NCI-H2081 treated with DMSO at 0.1 percent for 48 hours (cell line): Measurements from ENCODE around the gene KRTAP20-1.

Experiments used
- DNase-seq: peaks from one replicate; lab custom pipeline; 2025; lab: John Stamatoyannopoulos, UW

The KRTAP20-1 gene, protein sequence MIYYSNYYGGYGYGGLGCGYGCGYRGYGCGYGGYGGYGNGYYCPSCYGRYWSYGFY

DNA sequence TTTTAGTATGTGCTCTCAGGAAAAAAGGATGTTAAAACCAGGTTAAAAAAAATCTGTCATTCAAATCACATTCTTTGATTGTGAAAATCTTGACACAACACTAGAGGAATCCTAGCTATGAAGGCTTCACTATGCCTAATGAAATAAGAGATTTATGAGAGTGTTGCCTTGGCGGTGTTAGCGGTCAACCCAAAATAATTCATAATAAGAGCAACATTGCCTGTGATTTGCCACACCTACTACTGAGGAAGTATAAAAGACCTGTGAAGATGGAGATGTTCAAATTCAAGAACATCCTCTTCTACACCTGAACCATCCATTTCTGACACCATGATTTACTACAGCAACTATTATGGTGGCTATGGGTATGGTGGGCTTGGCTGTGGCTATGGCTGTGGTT lies at the start of gene KRTAP20-1:
KRTAP20-1 (plus strand) TSS at position 301 of the 400 bp plus-strand sequence; CDS start at position 331, 30 bp downstream.
- no peak for DNase-seq

DNA sequence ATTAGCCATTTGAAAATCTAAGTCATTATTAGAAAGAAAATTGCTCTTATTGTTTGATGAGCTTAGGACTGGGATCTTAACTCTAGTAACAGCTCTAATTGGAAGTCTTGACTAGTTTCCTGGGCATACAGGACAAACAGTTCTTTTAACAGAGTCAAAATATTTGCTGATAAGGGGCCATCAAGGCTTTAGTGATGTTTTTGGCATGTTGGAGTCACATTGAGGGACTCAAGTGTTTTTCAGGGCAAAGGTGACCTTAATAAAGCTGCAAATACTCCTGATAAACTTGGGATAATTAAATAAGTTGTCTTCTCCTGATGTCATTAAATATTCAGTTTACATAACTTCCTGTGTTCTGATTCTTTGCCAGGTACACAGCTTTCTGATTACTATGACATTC lies 48.6 kb upstream of the KRTAP20-1 start:
- no peak for DNase-seq

DNA sequence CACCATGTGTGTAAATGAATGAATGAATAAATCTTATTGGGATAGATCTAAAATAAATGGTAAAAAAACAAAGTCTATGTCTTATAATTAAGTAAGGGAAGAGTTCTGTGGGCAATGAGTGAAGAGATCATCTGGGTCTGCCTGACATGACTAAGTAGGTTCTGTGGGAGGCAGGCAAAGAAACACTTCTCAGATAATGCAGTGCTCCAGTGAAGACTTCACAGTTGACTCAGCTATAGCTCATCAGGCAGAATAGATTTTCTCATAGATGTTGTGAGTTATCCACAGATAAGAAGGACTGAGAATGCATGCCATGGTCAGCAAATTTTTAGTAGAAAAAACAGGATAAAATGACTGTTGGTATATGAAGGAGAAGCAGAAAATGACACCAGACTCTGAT lies 38.5 kb upstream of the KRTAP20-1 start:
- DNase-seq, result no peak

DNA sequence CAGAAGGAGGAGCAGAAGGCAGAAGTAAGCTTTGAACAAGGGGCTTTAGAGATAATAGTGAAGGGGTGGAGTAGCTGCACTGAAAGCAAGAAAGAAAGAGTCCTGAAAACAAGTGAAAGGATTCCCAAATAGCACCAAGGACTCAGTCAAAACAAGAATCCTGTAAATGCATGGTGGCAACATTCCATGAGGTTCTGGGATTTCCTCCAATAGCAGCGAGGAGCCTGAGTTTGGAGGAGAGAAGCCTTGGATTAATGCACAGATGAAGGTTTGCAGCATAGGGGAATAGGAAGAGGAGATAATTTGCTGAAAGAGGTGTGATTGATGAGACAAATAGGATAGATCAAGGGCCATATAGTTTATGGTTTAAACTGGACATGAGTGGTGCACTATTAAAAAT lies 36.9 kb upstream of the KRTAP20-1 start:
- no peak for DNase-seq

DNA sequence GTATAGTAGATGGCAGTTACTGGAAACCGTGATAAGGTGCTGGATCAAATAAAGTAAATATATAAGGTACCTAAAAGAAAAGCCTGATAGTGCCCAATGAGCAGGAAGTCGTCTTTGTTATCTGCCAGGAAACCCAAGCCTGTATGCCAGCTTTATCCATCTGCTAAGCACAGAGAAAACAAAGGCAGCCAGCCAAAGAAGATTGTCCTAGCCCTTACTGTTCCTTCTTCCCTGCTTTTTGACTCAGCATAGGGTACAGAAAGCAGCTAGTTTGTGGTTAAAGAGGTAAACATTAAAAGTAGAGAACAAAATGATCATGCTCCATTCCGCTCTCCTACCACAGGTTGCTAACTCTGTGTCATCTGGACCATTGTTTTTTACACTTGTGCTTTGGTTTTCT lies 36.1 kb upstream of the KRTAP20-1 start:
- DNase-seq, result no peak

DNA sequence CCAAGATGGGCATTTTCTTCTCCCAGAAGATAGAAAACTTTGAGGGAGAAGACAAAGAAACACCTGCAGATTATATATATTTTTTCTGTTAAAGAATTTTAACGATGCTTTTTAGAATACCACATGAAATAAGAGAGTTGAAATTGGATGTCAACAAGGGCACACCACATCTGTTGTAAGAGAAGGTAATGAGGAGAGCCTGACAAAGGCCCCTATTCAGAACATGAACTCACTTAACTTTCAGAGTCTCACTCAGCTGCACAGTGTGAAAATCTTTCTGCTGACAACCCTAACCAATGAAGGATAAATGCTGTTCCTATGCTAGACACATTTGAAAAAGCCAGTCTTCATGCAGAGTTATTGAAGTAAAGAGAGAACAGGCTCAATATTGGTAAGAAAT lies 33.4 kb upstream of the KRTAP20-1 start:
- DNase-seq, result no peak

DNA sequence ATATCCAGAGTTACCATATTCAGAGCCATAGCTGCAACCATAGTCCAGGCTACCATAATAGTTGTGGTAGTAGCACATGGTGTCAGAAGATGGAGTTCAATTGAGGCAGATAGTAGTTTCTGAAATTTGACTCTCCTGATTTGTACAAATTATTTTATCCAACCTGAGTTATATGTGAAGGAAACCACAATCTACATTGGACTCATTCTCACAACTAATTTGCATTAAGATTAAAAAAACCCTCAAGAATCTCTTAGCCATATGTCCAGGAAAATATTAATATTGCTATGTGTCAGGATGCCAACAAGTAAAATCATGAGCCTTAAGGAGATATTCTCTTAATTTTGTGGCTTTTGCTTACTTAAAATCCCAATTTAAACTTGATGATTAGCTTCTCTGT lies 25.9 kb upstream of the KRTAP20-1 start, which contains the start of gene KRTAP22-2:
KRTAP22-2 (minus strand) TSS at position 101 of the 400 bp plus-strand sequence.
- DNase-seq, result no peak

DNA sequence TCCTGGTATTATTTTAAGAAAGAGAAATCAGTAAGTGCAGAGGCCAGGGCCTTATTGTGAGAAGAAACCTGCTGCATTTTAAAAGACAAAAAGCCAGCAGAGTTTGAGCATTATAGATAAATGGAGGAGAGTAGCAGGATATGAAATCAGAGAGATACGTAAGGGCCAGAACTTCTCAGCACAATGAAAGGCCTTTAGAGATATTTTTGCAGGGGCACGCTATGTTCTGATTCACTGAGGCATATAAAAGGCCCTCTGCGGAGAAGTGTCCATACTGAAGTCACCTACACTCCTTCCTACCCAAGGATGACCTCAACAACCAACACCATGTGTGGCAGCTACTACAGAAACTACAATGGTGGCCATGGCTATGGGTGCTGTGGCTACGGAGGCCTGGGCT lies 24.1 kb upstream of the KRTAP20-1 start, which contains the start of gene KRTAP6-3:
KRTAP6-3 (plus strand) TSS at position 301 of the 400 bp plus-strand sequence; CDS start at position 307, 6 bp downstream.
- no peak for DNase-seq

DNA sequence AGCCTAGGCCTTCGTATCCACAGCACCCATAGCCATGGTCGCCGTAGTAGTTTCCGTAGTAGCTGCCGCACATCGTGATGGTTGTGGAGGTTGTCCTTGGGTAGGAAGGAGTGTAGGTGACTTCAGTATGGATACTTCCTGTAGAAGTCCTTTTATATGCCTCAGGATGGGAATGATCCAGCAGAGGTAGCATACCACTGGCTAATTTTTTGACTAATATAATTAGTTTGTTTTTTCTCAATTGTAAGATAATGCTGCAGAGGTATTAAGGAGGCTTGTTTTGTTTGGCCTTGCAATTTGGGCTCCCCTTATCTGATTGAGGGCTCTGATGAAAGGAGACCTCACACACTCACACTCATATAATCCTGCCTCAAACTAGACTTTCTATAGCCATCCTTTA lies 17.4 kb upstream of the KRTAP20-1 start, which contains the start of gene KRTAP6-2:
KRTAP6-2 (minus strand) TSS at position 101 of the 400 bp plus-strand sequence; CDS start at position 73, 28 bp downstream.
- no peak for DNase-seq

DNA sequence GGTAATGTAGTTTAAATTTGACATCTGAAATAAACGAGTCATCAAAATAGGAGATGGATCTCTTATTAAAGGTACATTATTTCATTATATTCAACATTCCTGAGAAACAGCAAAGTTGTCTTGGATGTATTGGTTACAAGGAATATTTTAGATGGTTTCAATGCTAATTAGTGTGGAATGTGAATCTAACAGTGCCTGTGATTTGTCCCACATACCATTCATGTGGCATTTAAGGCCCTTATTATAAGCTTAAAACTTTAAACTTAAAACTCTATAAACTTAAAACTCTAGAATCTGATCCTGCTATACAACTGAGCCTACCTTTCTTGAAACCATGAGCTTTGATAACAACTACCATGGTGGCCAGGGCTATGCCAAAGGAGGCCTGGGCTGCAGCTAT lies 15.4 kb upstream of the KRTAP20-1 start, which contains the start of gene KRTAP22-1:
KRTAP22-1 (plus strand) TSS at position 301 of the 400 bp plus-strand sequence.
- DNase-seq, result no peak

DNA sequence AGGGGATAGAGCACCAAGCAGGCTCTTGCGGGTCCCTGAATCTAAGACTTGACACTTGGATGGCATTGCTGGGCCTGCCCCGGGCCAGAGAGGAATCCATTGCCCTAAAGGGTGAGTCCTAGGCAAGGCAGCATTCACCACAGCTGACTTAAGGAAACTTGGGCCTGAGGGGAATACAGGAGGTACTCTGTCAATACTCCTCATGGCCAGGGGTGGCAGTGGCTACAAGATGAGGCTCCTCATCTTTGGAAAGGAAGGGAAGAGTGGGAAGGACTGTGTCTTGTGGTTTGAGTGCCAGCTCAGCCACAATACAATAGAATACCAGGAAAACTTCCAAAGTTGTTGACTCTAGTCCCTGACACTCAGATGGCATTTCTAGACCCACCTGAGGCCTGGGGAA lies 10.3 kb upstream of the KRTAP20-1 start:
- no peak for DNase-seq

DNA sequence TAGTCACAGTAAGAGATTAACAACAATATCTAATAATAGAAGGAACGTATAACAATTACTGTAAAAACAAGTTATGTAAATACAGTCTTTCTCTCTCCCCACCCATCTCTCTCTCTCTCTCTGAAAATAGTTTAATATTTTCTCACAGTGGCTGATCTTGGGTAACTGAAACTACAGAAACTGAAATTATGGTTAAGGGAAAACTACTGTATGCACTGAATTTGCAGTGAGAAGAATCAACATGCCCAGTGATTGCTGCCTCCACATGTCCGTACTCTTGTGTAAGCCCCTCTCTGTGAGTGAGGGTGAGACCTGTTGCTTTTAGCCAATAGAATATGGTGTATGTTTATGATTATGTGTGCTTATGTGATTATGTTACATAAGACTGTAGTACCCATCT lies 4.1 kb upstream of the KRTAP20-1 start:
- DNase-seq, result no peak

DNA sequence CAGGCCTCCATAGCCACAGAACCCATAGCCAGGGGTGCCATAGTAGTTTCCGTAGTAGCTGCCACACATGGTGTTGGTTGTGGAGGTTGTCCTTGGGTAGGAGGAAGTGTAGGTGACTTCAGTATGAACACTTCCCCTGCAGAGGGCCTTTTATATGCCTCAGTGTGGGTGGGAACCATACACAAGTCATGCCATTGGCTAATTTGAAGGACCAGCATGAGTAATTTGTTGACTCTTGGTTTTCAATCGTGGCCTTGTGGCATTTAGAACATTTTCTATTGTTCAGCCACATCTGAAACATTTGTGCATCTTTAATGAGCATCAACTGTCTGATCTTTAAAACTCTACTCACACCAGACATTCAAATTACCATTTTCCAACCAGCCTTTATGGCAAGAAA lies 2.4 kb upstream of the KRTAP20-1 start, which contains the start of gene KRTAP6-1:
KRTAP6-1 (minus strand) TSS at position 95 of the 400 bp plus-strand sequence; CDS start at position 69, 26 bp downstream.
- no peak for DNase-seq

DNA sequence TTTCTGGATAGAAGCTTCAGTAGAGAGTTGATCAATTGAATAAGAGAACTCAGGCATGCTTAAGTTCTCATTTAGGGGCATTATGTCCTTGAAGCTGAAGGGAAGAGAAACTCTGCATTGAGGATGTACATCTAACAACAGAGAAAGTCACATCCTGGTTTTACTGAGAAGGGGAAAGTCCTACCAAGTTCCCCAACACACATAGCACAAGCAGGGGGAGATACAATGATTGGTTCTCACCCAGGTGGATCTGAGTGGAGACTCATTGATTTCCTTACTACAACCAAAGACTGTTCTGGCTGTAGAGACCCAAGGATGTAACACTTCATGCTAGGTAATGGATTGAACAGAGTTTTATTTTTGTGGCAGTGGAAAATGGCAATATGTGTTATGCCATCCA lies 1.0 kb upstream of the KRTAP20-1 start:
- no peak for DNase-seq

DNA sequence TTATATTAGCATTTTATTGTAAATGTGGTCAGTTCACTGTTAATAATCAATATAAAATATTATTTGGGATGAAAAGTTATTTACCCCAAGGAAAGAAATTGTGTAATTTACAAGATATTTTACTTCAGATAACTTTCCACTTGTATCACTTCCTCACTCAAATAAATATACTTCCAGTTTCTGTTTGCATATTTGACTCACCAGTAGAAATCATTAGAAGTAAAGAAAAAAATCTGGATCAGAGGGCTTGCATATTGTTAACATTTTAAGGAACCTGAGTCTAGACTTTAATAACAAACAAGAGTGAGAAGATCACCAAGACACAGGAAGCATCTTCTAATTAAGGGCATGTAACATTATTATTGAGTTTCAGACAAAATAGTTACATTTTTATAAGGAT lies 3.9 kb downstream of the KRTAP20-1 start:
- no peak for DNase-seq

DNA sequence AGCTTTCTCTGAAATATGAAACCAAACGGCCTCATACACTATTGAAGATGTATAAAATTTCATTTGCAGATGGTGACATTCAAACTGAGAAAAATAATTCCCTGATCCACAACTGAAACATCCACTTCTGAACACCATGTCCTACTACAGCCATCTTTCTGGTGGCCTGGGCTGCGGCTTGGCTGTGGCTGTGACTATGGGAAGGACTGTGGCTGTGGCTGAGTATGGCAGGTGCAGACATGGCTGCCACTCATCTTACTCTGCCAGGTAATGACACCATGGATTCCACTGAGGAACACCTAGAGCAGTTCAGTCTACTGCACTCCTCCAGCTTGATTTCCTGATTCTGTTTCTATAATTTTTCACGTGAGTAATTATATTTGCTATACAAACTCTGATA lies 4.3 kb downstream of the KRTAP20-1 start, which contains the start of gene KRTAP20-4:
KRTAP20-4 (plus strand) TSS at position 106 of the 400 bp plus-strand sequence.
- no peak for DNase-seq

DNA sequence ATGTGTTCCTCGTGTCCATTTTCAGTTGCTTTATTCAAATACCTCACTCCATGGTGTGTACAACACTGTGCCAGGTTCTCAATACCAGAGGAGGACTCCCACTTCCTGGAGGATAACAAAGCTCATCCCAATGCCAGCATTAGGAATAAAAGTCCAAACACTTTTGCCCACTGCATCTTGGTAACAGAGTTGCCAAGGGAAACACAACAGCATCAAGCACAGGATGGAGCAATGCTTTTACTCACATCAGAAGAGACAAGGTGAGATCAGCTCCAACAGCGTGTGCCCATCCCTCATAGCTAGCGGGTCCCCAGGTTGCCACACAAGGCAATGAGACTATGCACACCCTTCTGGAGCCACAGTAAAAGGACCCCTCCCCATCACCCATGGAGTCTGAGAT lies 7.1 kb downstream of the KRTAP20-1 start:
- DNase-seq, result no peak

DNA sequence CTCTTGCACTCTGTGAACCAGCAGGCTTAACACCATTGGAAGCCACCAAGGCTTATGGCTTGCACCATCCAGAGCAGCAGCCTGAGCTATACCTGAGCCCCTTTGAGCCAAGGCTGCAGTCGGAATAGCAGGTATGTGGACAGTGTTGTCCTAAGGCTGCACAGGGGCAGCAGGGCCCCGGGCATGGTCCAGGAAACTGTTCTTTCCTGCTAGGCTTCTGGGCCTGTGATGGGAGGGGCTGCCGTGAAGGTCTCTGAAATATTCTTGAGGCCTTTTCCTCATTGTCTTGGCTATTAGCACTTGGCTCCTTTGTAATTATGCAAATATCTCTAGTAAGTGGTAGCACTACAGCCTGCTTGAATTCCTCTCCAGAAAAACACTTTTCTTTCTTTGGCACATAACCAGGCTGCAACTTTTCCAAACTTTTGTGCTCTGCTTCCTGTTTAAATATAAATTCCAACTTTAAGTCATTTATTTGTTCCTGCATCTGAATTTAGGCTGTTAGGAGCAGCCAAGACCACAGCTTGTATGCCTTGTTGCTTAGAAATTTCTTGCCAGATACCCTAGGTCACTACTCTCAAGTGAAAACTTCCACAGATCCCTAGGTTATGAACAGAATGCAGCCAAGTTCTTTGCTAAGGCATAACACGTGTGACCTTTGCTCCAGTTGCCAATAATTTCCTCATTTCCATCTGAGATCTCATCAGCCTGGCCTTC lies 9.4 kb downstream of the KRTAP20-1 start:
- no peak for DNase-seq

DNA sequence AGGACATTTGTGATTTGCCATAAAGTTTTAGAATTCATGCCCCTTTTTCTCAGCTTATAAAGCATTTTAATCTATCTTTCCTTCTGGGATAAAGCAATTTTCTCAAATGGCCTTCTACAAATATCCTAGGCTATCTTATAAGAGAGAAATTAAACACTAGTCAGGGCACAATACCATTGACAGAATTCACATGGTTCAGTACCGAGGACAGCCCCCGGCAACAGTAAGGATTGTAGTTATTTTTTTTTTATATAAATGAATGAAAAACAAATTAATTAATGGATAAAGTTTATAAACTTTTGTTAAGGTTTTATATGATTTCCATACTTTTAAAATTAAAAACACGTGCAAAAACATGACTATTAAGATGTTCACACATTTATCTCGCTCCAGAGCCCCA lies 11.9 kb downstream of the KRTAP20-1 start:
- no peak for DNase-seq

DNA sequence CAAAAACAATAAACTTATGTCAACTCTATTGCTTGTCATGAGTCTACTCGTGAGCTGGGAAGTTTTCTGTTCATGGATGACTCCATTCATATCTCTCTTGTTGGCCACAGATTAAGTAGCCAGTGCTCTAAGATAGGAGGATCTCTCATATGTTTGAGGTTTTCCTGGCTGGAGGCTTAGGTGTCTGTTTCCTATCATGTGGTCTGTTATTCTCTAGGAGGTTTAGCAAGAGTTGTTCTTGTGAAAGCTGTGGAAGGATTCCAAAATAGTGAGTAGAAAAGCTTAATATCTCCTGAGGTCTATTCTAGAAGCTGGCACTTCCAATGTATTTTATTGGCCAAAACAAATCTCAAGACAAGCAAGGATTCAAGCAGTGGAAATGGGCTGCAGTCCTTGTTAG lies 13.0 kb downstream of the KRTAP20-1 start:
- DNase-seq, result no peak

DNA sequence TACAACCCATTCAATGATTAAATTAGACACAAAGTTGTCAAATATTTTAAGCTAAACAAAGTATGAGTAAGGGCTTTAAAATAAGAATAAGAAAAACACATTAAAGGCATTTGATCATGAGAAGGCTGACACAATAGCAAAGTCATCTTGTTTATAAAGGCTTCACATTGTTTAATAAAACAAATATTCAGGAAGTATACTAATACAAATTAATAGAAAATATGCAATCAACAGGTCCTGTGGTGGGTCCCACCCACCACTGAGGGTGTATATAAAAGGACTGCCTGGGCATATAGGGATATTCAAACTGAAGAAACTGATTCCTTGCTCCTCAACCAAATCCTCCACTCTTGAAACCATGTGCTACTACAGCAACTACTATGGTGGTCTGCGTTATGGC lies 18.7 kb downstream of the KRTAP20-1 start, which contains the start of gene KRTAP20-2:
KRTAP20-2 (plus strand) TSS at position 301 of the 400 bp plus-strand sequence; CDS start at position 359, 58 bp downstream.
- DNase-seq, result no peak

DNA sequence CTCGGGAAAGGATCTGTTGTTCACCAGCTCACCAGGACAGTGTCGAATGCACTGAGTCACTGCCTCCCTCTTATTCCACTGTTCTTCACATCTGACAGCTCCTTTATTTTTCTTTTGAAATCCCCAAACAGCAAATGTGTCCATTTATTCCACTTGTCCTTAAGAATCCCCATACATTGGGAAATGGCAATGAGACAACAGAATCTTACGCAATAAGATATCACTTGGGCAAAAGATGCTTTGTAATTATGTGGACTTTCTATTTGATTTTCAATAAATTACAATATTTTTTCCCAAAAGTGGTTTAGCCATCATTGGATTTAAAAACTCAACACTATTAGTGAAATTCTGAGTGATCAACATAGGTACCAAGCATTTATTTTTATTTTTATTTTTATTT lies 22.5 kb downstream of the KRTAP20-1 start:
- no peak for DNase-seq

DNA sequence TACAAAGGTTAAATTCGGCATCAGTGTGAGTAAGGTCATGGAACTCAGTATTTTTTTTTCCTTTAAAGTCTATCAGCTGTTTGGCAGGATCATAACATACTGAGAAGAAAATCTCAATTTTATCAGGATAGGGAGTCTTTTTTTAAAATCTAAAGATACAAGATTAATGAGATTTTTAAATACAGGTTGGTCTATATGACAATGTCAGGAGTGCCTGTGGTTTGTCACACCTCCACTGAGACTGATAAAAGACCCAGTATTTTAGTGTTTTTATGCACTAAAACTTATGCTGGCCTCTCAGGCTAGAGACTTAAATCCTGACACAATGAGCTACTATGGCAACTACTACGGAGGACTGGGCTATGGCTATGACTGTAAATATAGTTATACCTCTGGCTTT lies 26.3 kb downstream of the KRTAP20-1 start, which contains the start of gene KRTAP20-3:
KRTAP20-3 (plus strand) TSS at position 301 of the 400 bp plus-strand sequence.
- DNase-seq, result no peak
